ENCODE measurements around the gene MSANTD4. TPM values are rescaled to one million over a fixed set of nuclear protein-coding genes. Genes with fewer than 3 reads are reported as not detected.

The MSANTD4 gene
- total RNA-seq, 4 donors from 2014 or later, result 31.3 to 39.6 (median 34.9) TPM

- Histone ChIP-seq H3K4me1 (no peaks in the 10 kb centered on the region), H3K36me3 (peaks cover 0 to 38% of the 10 kb centered on the region in 2 donors), H3K4me3 (no peak overlapping the region), H3K27me3 (no peaks in the 10 kb centered on the region), H3K27ac (no peak overlapping the region), H3K9me3 (no peaks in the 10 kb centered on the region)
- TF ChIP-seq CTCF (IDR thresholded peaks at IDR 0.05 in 4 of 5, conservative IDR thresholded peaks at IDR 0.05 in 1 of 5), result no peak
- TF ChIP-seq POLR2A (IDR thresholded peaks at IDR 0.05), result no peak
- intact Hi-C loops (cut with DNase I; ENCODE audit: low total_unique reads) (no loop called here), in situ Hi-C loops (cut with MboI; ENCODE audit: low sequenced_read_pairs in 4 of 4) (no loop called here)
- ATAC-seq, result no peak
- DNase-seq, result no peak
Observed at GRCh38 chr11:106001304-106002012, 20.6 kb downstream of the MSANTD4 start.

DNA sequence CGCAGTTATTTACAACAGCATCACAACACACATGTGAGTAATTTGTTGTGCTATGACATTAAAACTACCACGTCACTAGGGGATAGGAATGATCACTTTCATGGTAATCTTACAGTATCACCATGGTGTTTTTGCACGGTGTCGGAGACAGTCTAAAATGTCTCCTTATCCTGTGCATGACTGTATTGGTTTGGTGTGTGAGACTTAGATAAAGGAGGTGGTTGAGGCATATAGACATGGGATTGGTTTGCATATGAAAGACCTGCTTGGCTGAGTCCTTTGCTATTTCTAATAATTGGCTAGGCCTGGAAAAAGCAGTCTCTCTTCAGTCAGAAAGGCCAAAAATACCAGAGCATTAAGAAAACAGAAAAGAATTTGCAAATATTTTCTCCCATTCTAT, 30.2 kb downstream of the MSANTD4 start:
- H3K9me3 ChIP-seq, result no peaks in the 10 kb centered on the region
- no peaks in the 10 kb centered on the region for H3K27me3 ChIP-seq
- no peak overlapping the region for H3K4me3 ChIP-seq
- in situ Hi-C loops (cut with MboI; ENCODE audit: low sequenced_read_pairs in 4 of 4), result no loop called here
- peaks cover 0 to 31% of the 10 kb centered on the region in 2 donors for H3K36me3 ChIP-seq
- no peak for DNase-seq
- no peak for ATAC-seq
- intact Hi-C loops (cut with DNase I; ENCODE audit: low total_unique reads), result no loop called here
- no peak for TF ChIP-seq POLR2A (IDR thresholded peaks at IDR 0.05)
- TF ChIP-seq CTCF (IDR thresholded peaks at IDR 0.05 in 4 of 5, conservative IDR thresholded peaks at IDR 0.05 in 1 of 5), result no peak
- no peak overlapping the region for H3K27ac ChIP-seq
- H3K4me1 ChIP-seq, result no peaks in the 10 kb centered on the region

DNA sequence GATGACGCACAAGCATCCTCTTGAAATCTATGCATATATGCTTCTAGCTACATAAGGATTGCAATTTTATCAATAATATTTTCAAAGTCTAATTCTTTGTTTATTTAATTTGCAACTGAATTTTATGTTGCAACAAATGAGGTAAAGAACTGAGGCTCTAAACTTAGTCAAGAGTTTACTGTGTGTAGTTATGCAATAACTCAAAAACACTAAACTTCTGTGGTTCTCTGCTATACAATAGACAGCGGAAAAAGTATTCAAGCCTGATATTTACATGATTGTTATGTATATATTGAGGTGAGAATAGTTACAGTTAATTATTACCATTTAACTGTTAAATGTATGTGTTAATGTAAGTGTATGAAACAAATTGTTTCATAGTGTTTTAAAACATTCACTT, 32.9 kb downstream of the MSANTD4 start:
- H3K27me3 ChIP-seq, result no peaks in the 10 kb centered on the region
- no peak overlapping the region for H3K27ac ChIP-seq
- intact Hi-C loops (cut with DNase I; ENCODE audit: low total_unique reads) (no loop called here), in situ Hi-C loops (cut with MboI; ENCODE audit: low sequenced_read_pairs in 4 of 4) (no loop called here)
- H3K4me3 ChIP-seq, result no peak overlapping the region
- H3K9me3 ChIP-seq, result no peaks in the 10 kb centered on the region
- H3K36me3 ChIP-seq, result peaks cover 0 to 12% of the 10 kb centered on the region in 2 donors
- no peak for TF ChIP-seq POLR2A (IDR thresholded peaks at IDR 0.05)
- H3K4me1 ChIP-seq, result no peaks in the 10 kb centered on the region
- ATAC-seq (no peak), DNase-seq (no peak)

- no peak for ATAC-seq
- no peaks in the 10 kb centered on the region for H3K27me3 ChIP-seq
- H3K27ac ChIP-seq, result no peak overlapping the region
- H3K9me3 ChIP-seq, result no peaks in the 10 kb centered on the region
- TF ChIP-seq CTCF (IDR thresholded peaks at IDR 0.05 in 4 of 5, conservative IDR thresholded peaks at IDR 0.05 in 1 of 5), result no peak
- TF ChIP-seq POLR2A (IDR thresholded peaks at IDR 0.05), result no peak
- in situ Hi-C loops (cut with MboI; ENCODE audit: low sequenced_read_pairs in 4 of 4), result no loop called here
- H3K4me3 ChIP-seq, result no peak overlapping the region
- no peaks in the 10 kb centered on the region for H3K4me1 ChIP-seq
- DNase-seq, result no peak
- peaks cover 0 to 4% of the 10 kb centered on the region in 2 donors for H3K36me3 ChIP-seq
- intact Hi-C loops (cut with DNase I; ENCODE audit: low total_unique reads), result no loop called here
Observed at GRCh38 chr11:105988197-105988596, 33.8 kb downstream of the MSANTD4 start.

DNA sequence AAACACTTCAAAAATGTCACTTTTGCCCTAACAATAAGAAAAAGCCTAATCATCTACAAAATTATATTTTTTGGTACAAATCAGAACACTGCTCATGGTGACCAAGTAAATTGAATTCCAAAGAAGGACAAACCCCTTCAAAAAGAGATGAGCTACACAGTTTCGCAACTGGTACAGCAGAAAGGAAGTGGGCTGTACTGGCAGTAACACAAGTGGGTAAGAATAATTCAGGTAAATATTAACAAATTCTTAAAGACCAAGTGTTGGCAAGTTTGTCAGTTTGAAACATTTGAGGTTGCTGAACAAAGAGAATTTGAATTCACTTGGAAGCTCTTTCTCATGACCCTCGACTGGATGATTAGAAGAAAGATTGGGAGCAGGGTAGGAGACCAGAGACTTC, 35.5 kb downstream of the MSANTD4 start:
- no peaks in the 10 kb centered on the region for H3K36me3 ChIP-seq

More for the DNA sequence above, 35.5 kb downstream of the MSANTD4 start:
- in situ Hi-C loops (cut with MboI; ENCODE audit: low sequenced_read_pairs in 4 of 4), result no loop called here
- Histone ChIP-seq H3K27ac (no peak overlapping the region), H3K9me3 (no peaks in the 10 kb centered on the region), H3K27me3 (no peaks in the 10 kb centered on the region), H3K4me3 (no peak overlapping the region), H3K4me1 (no peaks in the 10 kb centered on the region)
- intact Hi-C loops (cut with DNase I; ENCODE audit: low total_unique reads), result no loop called here
- ATAC-seq (no peak), DNase-seq (no peak)
- TF ChIP-seq CTCF (IDR thresholded peaks at IDR 0.05 in 4 of 5, conservative IDR thresholded peaks at IDR 0.05 in 1 of 5) (no peak), POLR2A (IDR thresholded peaks at IDR 0.05) (no peak)
